ENCODE results near the gene MICAL3. TPM values are rescaled to one million over a fixed set of nuclear protein-coding genes. Genes with fewer than 3 reads are reported as not detected.

The MICAL3 gene
- total and polyA plus RNA-seq, 2 of the 8 experiments (the other 6 are each of a cell fraction or from before 2014, with no cell fraction given) = 8.3 to 41.8 TPM

DNA sequence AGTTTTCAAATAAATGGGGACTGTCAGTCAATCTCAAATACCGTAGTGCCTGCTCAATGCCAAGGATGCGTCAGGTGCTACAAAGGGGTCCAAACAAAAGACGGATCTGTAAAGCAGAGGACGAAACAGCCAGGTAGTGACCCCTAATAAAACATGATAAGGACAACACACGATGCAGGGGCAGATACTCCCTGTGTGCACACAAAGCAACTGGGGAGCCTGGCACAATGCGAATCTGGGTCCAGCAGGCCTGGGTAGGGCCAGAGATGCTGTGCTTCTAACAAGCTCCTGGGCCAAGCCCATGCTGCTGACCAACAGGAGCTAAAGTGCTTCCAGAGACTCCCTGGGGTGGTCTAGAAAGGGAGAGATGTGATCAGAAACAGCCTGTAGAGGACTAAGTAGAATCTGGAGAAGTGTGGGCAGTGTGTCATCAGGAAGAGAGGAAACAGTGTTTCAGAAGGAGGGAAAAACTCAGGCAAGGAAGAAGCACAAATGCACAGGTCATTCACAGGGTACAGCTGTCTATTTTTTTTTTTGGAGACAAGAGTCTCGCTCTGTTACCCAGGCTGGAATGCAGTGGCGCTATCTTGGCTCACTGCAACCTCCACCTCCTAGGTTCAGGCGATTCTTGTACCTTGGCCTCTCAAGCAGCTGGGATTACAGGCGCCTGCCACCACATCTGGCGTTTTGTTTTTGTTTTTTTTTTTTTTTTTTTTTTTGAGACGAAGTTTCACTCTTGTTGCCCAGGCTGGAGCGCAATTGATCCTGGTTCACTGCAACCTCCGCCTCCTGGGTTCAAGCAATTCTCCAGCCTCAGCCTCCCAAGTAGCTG, 74.5 kb downstream of the MICAL3 start (continued):
- TF ChIP-seq TBP (IDR thresholded peaks at IDR 0.05; ENCODE audit: low read depth, low read length) (no peak), GABPA (IDR thresholded peaks at IDR 0.05; ENCODE audit: borderline replicate concordance, insufficient read depth, low read length) (no peak), SIN3A (conservative IDR thresholded peaks at IDR 0.05 in 1 of 2, IDR thresholded peaks at IDR 0.05 in 1 of 2; ENCODE audit: low read depth in 1 of 2, low read length in 2 of 2) (no peak), CHD2 (IDR thresholded peaks at IDR 0.05; ENCODE audit: low read length) (no peak), POU5F1 (IDR thresholded peaks at IDR 0.05; ENCODE audit: low read depth, low read length) (no peak), HDAC2 (IDR thresholded peaks at IDR 0.05; ENCODE audit: borderline replicate concordance in 1 of 2, low read depth in 2 of 2, low read length in 2 of 2) (no peak)
